MCF 10A (cell line): ENCODE results near the gene WT1. TPM values are rescaled to one million over a fixed set of nuclear protein-coding genes. Genes with fewer than 3 reads are reported as not detected.

ENCODE experiments used
- BruUV-seq: library from RNA; stranded (reverse); fragments of 400-500 nt; replicated peaks from 2 replicates; lab custom pipeline; 2021; lab: Mats Ljungman, UMichigan
- CTCF ChIA-PET: fragments of 300-600 bp; sonication (Branson Sonifier 250); formaldehyde crosslinking; extraction: SDS; loops from one replicate; lab custom pipeline; 2021; ENCODE audit warnings: antibody characterized with exemption, inconsistent platforms; lab: Yijun Ruan, JAX
- POLR2A ChIA-PET: fragments of 300-600, 350-650 bp; sonication (Branson Sonifier 250); formaldehyde crosslinking; extraction: SDS; loops from one replicate; lab custom pipeline; 2020; ENCODE audit warnings: antibody characterized with exemption, inconsistent platforms; lab: Yijun Ruan, JAX
- DNase-seq: peaks from one replicate; pipeline ENCODE4 v3.0.0-alpha.2; 2018; ENCODE audit not compliant: unreplicated experiment
- H3K27ac Mint-ChIP-seq: one replicate; pipeline ENCODE4 v1.8.0; 2022; ENCODE audit warnings: mild to moderate bottlenecking, low read depth, mixed read lengths; ENCODE audit not compliant: unreplicated experiment
- H3K27me3 Mint-ChIP-seq: one replicate; pipeline ENCODE4 v1.8.0; 2022; ENCODE audit warnings: mixed read lengths; ENCODE audit not compliant: insufficient read depth, unreplicated experiment
- H3K36me3 Mint-ChIP-seq: one replicate; pipeline ENCODE4 v1.8.0; 2022; ENCODE audit warnings: mild to moderate bottlenecking, moderate library complexity, mixed read lengths; ENCODE audit not compliant: insufficient read depth, unreplicated experiment
- H3K4me1 Mint-ChIP-seq: one replicate; pipeline ENCODE4 v1.8.0; 2022; ENCODE audit warnings: mixed read lengths; ENCODE audit not compliant: insufficient read depth, unreplicated experiment
- H3K4me3 Mint-ChIP-seq: one replicate; pipeline ENCODE4 v1.8.0; 2022; ENCODE audit warnings: mild to moderate bottlenecking, moderate library complexity, mixed read lengths; ENCODE audit not compliant: unreplicated experiment
- H3K9me3 Mint-ChIP-seq: one replicate; pipeline ENCODE4 v1.8.0; 2022; ENCODE audit warnings: mixed read lengths; ENCODE audit not compliant: unreplicated experiment
- intact Hi-C: fragments of 100-400 bp; cut with micrococcal nuclease; formaldehyde crosslinking; loops from 2 replicates; pipeline ENCODE4 v1.14.1; 2022
- total RNA-seq: library from RNA; stranded (reverse); gene quantifications from 2 replicates; pipeline ENCODE4 v1.2.3, GENCODE V29; 2022
- TF ChIP-seq, protein P1 (sequence below): fragments of 200-600 bp; IDR thresholded peaks from one replicate; pipeline ENCODE4 v1.8.0; 2022; ENCODE audit warnings: antibody characterized with exemption, mild to moderate bottlenecking; ENCODE audit not compliant: unreplicated experiment

WT1 gene
- total RNA-seq, 1 experiment from 2014 or later, result 0.61 TPM

DNA sequence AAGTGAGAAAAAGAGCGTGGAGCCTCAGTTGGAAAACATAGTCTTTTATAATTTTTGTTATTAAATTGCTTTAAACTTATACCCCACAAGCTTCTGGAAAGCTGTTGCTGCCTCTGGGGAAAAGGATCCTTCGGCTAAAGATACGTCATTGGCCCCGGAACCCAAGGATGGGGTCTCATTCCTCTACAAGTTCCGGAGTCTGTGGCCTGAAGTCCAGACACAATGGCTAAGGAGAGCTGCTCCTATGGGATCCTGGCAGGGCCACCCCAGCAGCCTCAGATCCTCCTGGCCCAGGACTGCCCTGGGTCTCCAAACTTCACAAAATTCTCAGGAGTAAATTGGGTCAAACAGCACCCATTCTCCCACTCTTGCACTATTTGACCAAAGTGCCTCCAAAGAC is 5.9 kb downstream of the WT1 start:
- ChIA-PET CTCF (interaction anchor here (0.7 kb wide), 1 partner anchor 91 kb away, joined by 3 read pairs; no protein-coding TSS in a partner anchor), POLR2A (no interaction called here)
- Mint-ChIP-seq H3K9me3 (peaks cover 7% of the 10 kb centered on the region), H3K4me3 (no peak overlapping the region), H3K27ac (no peak overlapping the region), H3K4me1 (no peaks in the 10 kb centered on the region), H3K36me3 (no peaks in the 10 kb centered on the region), H3K27me3 (no peaks in the 10 kb centered on the region)
- TF ChIP-seq, protein P1, sequence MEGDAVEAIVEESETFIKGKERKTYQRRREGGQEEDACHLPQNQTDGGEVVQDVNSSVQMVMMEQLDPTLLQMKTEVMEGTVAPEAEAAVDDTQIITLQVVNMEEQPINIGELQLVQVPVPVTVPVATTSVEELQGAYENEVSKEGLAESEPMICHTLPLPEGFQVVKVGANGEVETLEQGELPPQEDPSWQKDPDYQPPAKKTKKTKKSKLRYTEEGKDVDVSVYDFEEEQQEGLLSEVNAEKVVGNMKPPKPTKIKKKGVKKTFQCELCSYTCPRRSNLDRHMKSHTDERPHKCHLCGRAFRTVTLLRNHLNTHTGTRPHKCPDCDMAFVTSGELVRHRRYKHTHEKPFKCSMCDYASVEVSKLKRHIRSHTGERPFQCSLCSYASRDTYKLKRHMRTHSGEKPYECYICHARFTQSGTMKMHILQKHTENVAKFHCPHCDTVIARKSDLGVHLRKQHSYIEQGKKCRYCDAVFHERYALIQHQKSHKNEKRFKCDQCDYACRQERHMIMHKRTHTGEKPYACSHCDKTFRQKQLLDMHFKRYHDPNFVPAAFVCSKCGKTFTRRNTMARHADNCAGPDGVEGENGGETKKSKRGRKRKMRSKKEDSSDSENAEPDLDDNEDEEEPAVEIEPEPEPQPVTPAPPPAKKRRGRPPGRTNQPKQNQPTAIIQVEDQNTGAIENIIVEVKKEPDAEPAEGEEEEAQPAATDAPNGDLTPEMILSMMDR, result no peak
- DNase-seq, result no peak
- no TSS peak for BruUV-seq
- intact Hi-C loops, result no loop called here

DNA sequence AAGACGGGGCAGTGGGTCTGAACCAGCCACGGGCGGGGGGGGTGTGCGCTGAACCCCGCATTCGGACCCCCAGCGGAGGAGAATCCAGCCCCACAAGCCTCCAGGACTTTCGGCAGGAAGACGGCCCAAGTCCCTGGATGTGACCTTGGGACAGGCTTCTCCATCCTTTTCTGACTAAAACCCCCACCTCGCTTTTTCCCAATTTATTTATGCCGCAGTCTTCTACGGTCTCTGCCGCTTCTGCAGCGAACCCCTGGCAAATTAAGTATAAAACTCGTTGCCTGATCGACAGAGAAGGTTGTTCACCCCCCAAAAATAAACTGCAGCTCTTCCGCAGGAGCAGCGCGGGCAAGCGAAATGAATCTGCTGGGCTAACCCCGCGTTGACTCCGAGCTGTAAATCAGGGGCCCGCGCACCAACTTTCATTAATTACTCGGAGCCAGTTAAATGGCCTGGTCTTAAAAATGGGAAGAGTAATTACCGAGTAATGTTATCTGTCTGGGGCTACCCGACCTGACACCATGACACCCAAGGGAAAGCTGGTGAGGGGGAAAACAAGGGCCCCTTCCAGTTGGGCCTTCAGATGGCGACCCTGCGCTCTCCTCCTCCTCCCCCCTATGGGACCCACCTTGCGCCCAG is 6.6 kb downstream of the WT1 start:
- TF ChIP-seq, protein P1, result no peak
- no TSS peak for BruUV-seq
- intact Hi-C loops, result no loop called here
- Mint-ChIP-seq H3K36me3 (no peaks in the 10 kb centered on the region), H3K27ac (no peak overlapping the region), H3K4me1 (no peaks in the 10 kb centered on the region), H3K4me3 (no peak overlapping the region), H3K9me3 (peaks cover 7% of the 10 kb centered on the region), H3K27me3 (no peaks in the 10 kb centered on the region)
- no peak for DNase-seq
- ChIA-PET CTCF (no interaction called here), POLR2A (no interaction called here)

DNA sequence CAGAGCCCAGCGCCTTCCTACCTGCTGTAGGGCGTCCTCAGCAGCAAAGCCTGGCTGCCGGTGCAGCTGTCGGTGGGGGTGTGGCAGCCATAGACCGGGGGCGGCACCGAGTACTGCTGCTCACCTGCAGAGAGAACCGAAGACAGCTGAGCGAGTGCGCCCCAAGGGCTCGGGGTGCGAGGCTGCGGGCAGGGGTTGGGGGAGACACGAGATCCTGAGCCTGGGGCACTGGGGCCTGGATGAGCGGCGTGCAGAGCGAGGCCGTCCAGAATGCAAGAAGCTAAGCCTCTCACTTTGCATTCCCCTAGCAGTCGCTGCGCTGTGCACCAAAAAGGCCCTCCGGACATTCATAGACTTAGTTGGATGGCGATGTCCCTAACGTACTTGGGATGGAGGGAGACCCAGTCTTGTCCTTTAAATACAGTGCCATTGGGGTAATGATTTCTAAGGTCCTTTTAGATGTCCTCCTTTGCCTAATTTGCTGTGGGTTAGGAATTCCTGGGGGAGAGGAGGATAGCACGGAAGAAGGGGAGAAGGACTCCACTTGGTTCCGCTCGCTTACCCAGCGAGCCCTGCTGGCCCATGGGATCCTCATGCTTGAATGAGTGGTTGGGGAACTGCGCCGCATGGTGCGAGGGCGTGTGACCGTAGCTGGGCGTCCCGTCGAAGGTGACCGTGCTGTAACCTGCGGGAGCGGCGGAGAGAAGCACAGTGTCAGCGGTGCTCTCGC is 7.2 kb downstream of the WT1 start:
- TF ChIP-seq, protein P1, result no peak
- no TSS peak for BruUV-seq
- intact Hi-C loops, result no loop called here
- no peak for DNase-seq
- no peaks in the 10 kb centered on the region for H3K27me3 Mint-ChIP-seq
- ChIA-PET POLR2A (no interaction called here), CTCF (interaction anchor here (0.6 kb wide), 1 partner anchor 41 kb away, joined by 3 read pairs; no protein-coding TSS in a partner anchor)
- H3K36me3 Mint-ChIP-seq, result no peaks in the 10 kb centered on the region
- H3K4me3 Mint-ChIP-seq, result no peak overlapping the region
- H3K27ac Mint-ChIP-seq, result no peak overlapping the region
- peaks cover 7% of the 10 kb centered on the region for H3K9me3 Mint-ChIP-seq
- H3K4me1 Mint-ChIP-seq, result no peaks in the 10 kb centered on the region

DNA sequence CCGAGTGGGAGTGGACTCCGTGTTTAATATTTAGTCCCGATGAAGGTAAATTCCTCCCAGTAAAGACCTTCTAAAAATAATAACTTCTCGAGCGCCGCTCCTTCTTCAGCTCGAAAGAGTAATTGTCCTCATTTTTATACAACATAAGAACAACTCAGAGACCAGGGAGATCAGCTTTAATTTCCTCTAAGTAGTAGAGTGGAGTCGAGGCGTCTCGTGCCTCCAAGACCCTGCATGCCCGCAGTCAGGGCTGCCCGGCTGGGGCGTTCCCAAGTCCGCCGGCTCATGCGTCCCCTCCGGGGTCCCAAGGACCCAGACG is 7.8 kb downstream of the WT1 start:
- ChIA-PET POLR2A (no interaction called here), CTCF (interaction anchor here (0.6 kb wide), 1 partner anchor 41 kb away, joined by 3 read pairs; no protein-coding TSS in a partner anchor)
- H3K4me3 Mint-ChIP-seq, result no peak overlapping the region
- TF ChIP-seq, protein P1, result no peak
- H3K27ac Mint-ChIP-seq, result no peak overlapping the region
- intact Hi-C loops, result no loop called here
- H3K4me1 Mint-ChIP-seq, result no peaks in the 10 kb centered on the region
- H3K9me3 Mint-ChIP-seq, result peaks cover 7% of the 10 kb centered on the region
- no peaks in the 10 kb centered on the region for H3K27me3 Mint-ChIP-seq
- BruUV-seq, result no TSS peak
- DNase-seq, result no peak
- H3K36me3 Mint-ChIP-seq, result no peaks in the 10 kb centered on the region
